H9 (cell line): ENCODE data around the gene WFDC12. TPM values are rescaled to one million over a fixed set of nuclear protein-coding genes. Genes with fewer than 3 reads are reported as not detected.

Source experiments
- DNase-seq: peaks from one replicate; pipeline ENCODE4 v3.0.0-alpha.2; 2017
- H2AFZ ChIP-seq: one replicate; pipeline ENCODE4 v1.6.1; 2013; ENCODE audit warnings: mild to moderate bottlenecking, low read length, control low read depth, moderate library complexity
- H2AK5ac ChIP-seq: 2 replicates; pipeline ENCODE4 v1.6.1; 2013; ENCODE audit warnings: low read length, control low read depth, mixed read lengths; ENCODE audit not compliant: insufficient read length
- H2BK120ac ChIP-seq: one replicate; pipeline ENCODE4 v1.6.1; 2013; ENCODE audit warnings: low read depth, mild to moderate bottlenecking, low read length, control low read depth, inconsistent platforms; ENCODE audit not compliant: poor library complexity, severe bottlenecking
- H2BK12ac ChIP-seq: 2 replicates; pipeline ENCODE4 v1.6.1; 2013; ENCODE audit warnings: low read length, control low read depth, mixed read lengths, low read depth; ENCODE audit not compliant: insufficient read length
- H2BK15ac ChIP-seq: 2 replicates; pipeline ENCODE4 v1.6.1; 2013; ENCODE audit warnings: low read depth, low read length, control low read depth
- H2BK20ac ChIP-seq: one replicate; pipeline ENCODE4 v1.6.1; 2013; ENCODE audit warnings: low read depth, mild to moderate bottlenecking, low read length, control low read depth, inconsistent platforms; ENCODE audit not compliant: poor library complexity, severe bottlenecking
- H2BK5ac ChIP-seq: 2 replicates; pipeline ENCODE4 v1.6.1; 2013; ENCODE audit warnings: low read length, control low read depth, mixed read lengths; ENCODE audit not compliant: insufficient read length
- H3K14ac ChIP-seq: 2 replicates; pipeline ENCODE4 v1.6.1; 2013; ENCODE audit warnings: low read length, control low read depth; ENCODE audit not compliant: insufficient read depth
- H3K18ac ChIP-seq: 2 replicates; pipeline ENCODE4 v1.6.1; 2013; ENCODE audit warnings: low read depth, mild to moderate bottlenecking, mixed read lengths, low read length, control low read depth; ENCODE audit not compliant: insufficient read length
- H3K23ac ChIP-seq: 2 replicates; pipeline ENCODE4 v1.6.1; 2013; ENCODE audit warnings: low read length, control low read depth, mixed read lengths, low read depth; ENCODE audit not compliant: insufficient read length
- H3K23me2 ChIP-seq: 2 replicates; pipeline ENCODE4 v1.6.1; 2013; ENCODE audit warnings: low read depth, mild to moderate bottlenecking, mixed read lengths, low read length, control low read depth; ENCODE audit not compliant: insufficient read length, poor library complexity, severe bottlenecking
- H3K27ac ChIP-seq: 2 replicates; pipeline ENCODE4 v1.5.1; 2013; ENCODE audit warnings: low read length, control low read depth, mixed read lengths, low read depth; ENCODE audit not compliant: insufficient read length
- H3K27me3 ChIP-seq: 2 replicates; pipeline ENCODE4 v1.6.1; 2013; ENCODE audit warnings: low read length, control low read depth, inconsistent platforms; ENCODE audit not compliant: insufficient read depth
- H3K4ac ChIP-seq: 2 replicates; pipeline ENCODE4 v1.6.1; 2013; ENCODE audit warnings: low read depth, mild to moderate bottlenecking, control low read depth, inconsistent platforms, low read length, moderate library complexity
- H3K4me1 ChIP-seq: 2 replicates; pipeline ENCODE4 v1.6.1; 2013; ENCODE audit warnings: low read length, control low read depth, inconsistent platforms; ENCODE audit not compliant: insufficient read depth
- H3K4me2 ChIP-seq: 2 replicates; pipeline ENCODE4 v1.6.1; 2013; ENCODE audit warnings: low read length, control low read depth, mixed read lengths; ENCODE audit not compliant: insufficient read length, insufficient read depth
- H3K56ac ChIP-seq: 2 replicates; pipeline ENCODE4 v1.6.1; 2013; ENCODE audit warnings: low read depth, mild to moderate bottlenecking, mixed read lengths, low read length, control low read depth; ENCODE audit not compliant: insufficient read length
- H3K79me1 ChIP-seq: 2 replicates; pipeline ENCODE4 v1.6.1; 2013; ENCODE audit warnings: low read depth, mild to moderate bottlenecking, moderate library complexity, low read length, control low read depth, inconsistent platforms; ENCODE audit not compliant: insufficient read depth, poor library complexity, severe bottlenecking
- H3K79me2 ChIP-seq: 2 replicates; pipeline ENCODE4 v1.6.1; 2013; ENCODE audit warnings: low read length, control low read depth, inconsistent platforms; ENCODE audit not compliant: insufficient read depth
- H3K9ac ChIP-seq: 2 replicates; pipeline ENCODE4 v1.6.1; 2013; ENCODE audit warnings: low read length, control low read depth, mixed read lengths; ENCODE audit not compliant: insufficient read length; ENCODE audit errors: extremely low read depth
- H3K9me3 ChIP-seq: one replicate; pipeline ENCODE4 v1.6.1; 2013; ENCODE audit warnings: low read depth, low read length, inconsistent platforms; ENCODE audit not compliant: control insufficient read depth
- H3T11ph ChIP-seq: one replicate; pipeline ENCODE4 v1.6.1; 2013; ENCODE audit warnings: mild to moderate bottlenecking, low read length, control low read depth, inconsistent platforms
- H4K20me1 ChIP-seq: one replicate; pipeline ENCODE4 v1.6.1; 2013; ENCODE audit not compliant: control insufficient read depth, insufficient read length, insufficient read depth
- H4K5ac ChIP-seq: 2 replicates; pipeline ENCODE4 v1.6.1; 2013; ENCODE audit warnings: low read depth, mild to moderate bottlenecking, mixed read lengths, low read length, control low read depth; ENCODE audit not compliant: insufficient read length
- H4K8ac ChIP-seq: replicated peaks from 2 replicates; pipeline ENCODE4 v1.6.1; 2013; ENCODE audit warnings: low read length, control low read depth, mixed read lengths, low read depth; ENCODE audit not compliant: insufficient read length
- H4K91ac ChIP-seq: 2 replicates; pipeline ENCODE4 v1.6.1; 2013; ENCODE audit warnings: low read depth, mild to moderate bottlenecking, moderate library complexity, mixed read lengths, low read length, control low read depth; ENCODE audit not compliant: insufficient read length
- H3K27ac Mint-ChIP-seq, 3 experiments: 2 replicates in 2 of 3; 3 replicates in 1 of 3; pipeline ENCODE4 v1.8.0; 2020 to 2021; ENCODE audit warnings: mixed read lengths in 3 of 3, mild to moderate bottlenecking in 1 of 3, moderate library complexity in 1 of 3
- H3K27me3 Mint-ChIP-seq: 2 replicates; pipeline ENCODE4 v1.8.0; 2021; ENCODE audit warnings: low read depth, mild to moderate bottlenecking, moderate library complexity, mixed read lengths
- H3K36me3 Mint-ChIP-seq, 3 experiments: 2 replicates in 2 of 3; 3 replicates in 1 of 3; pipeline ENCODE4 v1.8.0; 2020 to 2021; ENCODE audit warnings: low read depth in 3 of 3, mixed read lengths in 3 of 3; ENCODE audit not compliant: insufficient read depth in 1 of 3
- H3K4me1 Mint-ChIP-seq, 2 experiments: 2 replicates each; pipeline ENCODE4 v1.8.0; 2020; ENCODE audit warnings: mixed read lengths in 2 of 2
- H3K4me3 Mint-ChIP-seq, 2 experiments: 2 replicates in 1 of 2; 3 replicates in 1 of 2; pipeline ENCODE4 v1.8.0; 2020 to 2021; ENCODE audit warnings: mild to moderate bottlenecking in 2 of 2, mixed read lengths in 2 of 2, moderate library complexity in 1 of 2
- H3K9me3 Mint-ChIP-seq, 2 experiments: 2 replicates in 1 of 2; 3 replicates in 1 of 2; pipeline ENCODE4 v1.8.0; 2020; ENCODE audit warnings: mild to moderate bottlenecking in 2 of 2, mixed read lengths in 2 of 2, moderate library complexity in 1 of 2
- CTCF ChIP-seq: fragments of 200-600 bp; sonication (generic); conservative IDR thresholded peaks from 3 replicates; pipeline ENCODE4 v1.8.0; 2021; ENCODE audit warnings: antibody characterized with exemption, mild to moderate bottlenecking
- WGBS: extraction: QIAGEN DNeasy Blood & Tissue Kit; methylation state at CpG from one replicate; pipeline ENCODE4 v1.1.7; 2013; ENCODE audit warnings: missing lambda C conversion rate, low lambda C conversion rate, mixed read lengths; ENCODE audit not compliant: insufficient read length; ENCODE audit errors: extremely low coverage; 5-methylcytosine and 5-hydroxymethylcytosine counted together
- total RNA-seq: library from RNA; stranded (reverse); gene quantifications from 2 replicates; pipeline ENCODE4 v1.2.1, GENCODE V29; 2021

WFDC12 gene
- total RNA-seq, 1 experiment from 2014 or later, result not detected

DNA sequence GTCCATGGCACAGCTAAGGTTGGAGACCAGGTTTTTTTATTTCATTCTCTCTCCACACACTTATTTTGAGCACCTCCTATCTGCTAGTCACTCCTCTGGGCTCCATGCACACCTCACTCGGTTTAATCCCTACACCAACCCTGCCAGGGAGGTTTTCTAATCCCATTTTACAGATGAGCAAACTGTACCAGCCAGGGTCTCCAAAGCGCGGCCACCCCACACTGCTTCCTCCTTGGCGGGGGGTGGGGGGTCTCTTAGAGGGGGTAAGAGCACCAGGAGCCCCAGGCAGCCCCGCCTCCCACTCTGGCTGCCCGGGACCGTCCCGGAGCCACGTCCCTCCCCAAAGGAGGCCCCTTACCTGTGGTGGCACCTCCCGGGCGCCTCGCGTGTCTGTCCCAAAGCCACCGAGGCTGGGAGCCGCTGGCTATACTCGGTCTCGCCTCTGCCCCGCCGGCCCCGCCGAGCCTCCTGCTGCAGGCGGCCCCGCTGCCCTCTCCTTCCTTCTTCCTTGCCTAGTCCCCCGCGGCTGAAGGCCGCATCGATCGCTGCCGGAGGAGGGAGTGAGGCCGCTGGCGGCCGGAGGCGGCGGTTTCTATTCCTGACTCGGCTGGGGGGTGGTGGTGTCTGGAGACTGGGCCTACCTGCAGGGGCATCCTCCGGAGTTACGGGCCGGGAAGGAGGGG lies 23.6 kb downstream of the WFDC12 start, which contains the start of gene KCNS1:
Gene KCNS1, minus strand, starts transcription at position 565 of the 683 bp plus-strand sequence. CDS start 1,891 bp downstream, outside the sequence.
- Histone ChIP-seq H2BK20ac (no peak within 1 kb of the TSS), H2BK12ac (no peak within 1 kb of the TSS), H3K56ac (no peak within 1 kb of the TSS), H3K18ac (no peak within 1 kb of the TSS), H3K27me3 (no peaks in the 10 kb centered on the region; the same call in 1 of the 2 replicates), H2AK5ac (no peak within 1 kb of the TSS), H3K4me1 (no peaks in the 10 kb centered on the region; the same call in 1 of the 2 replicates), H3K23ac (no peak within 1 kb of the TSS), H4K5ac (no peak within 1 kb of the TSS), H2BK120ac (no peak within 1 kb of the TSS), H3K23me2 (no peaks in the 10 kb centered on the region), H3K79me1 (no peaks in the 10 kb centered on the region), H3K4ac (no peak within 1 kb of the TSS), H3K4me2 (peak within 1 kb of the TSS; percentile 35), H3K9ac (no peak within 1 kb of the TSS), H4K8ac (no peak within 1 kb of the TSS), H3K9me3 (no peaks in the 10 kb centered on the region), H3K79me2 (no peaks in the 10 kb centered on the region), H2BK5ac (no peak within 1 kb of the TSS), H3K27ac (no peak within 1 kb of the TSS), H3T11ph (no peak within 1 kb of the TSS), H4K20me1 (no peaks in the 10 kb centered on the region), H4K91ac (no peak within 1 kb of the TSS), H2BK15ac (no peak within 1 kb of the TSS), H2AFZ (no peak within 1 kb of the TSS), H3K14ac (no peak within 1 kb of the TSS)
- Mint-ChIP-seq H3K9me3 (peaks cover 0 to 4% of the 10 kb centered on the region in 2 experiments; a peak in 3 of 5 replicates), H3K36me3 (peaks cover 2 to 4% (median 2%) of the 10 kb centered on the region in 3 experiments; a peak in 5 of 7 replicates), H3K4me3 (peak within 1 kb of the TSS; percentile 55 to 73), H3K27ac (no peak within 1 kb of the TSS), H3K27me3 (peaks cover 56% of the 10 kb centered on the region), H3K4me1 (peaks cover 11% of the 10 kb centered on the region in 2 experiments)
- TF ChIP-seq CTCF, result peak; percentile 31; the same call in 2 of the 3 replicates
- peak; percentile 81 for DNase-seq
- no CpG with 5 or more reads among the region's 38 CpGs for WGBS
